HG03469 (cell line): ENCODE measurements around the gene DEXI.
"Not testable (repeated sequence)": the region's sequence is repeated elsewhere in the genome, so short reads cannot be mapped to it uniquely, and the experiment has no call there.

ENCODE experiments used
- ATAC-seq: cut with Tn5 transposase; IDR thresholded peaks from one replicate; pipeline ENCODE4 v1.9.1; 2021; ENCODE audit warnings: mild to moderate bottlenecking, moderate library complexity, moderate number of reproducible peaks; ENCODE audit not compliant: unreplicated experiment

The DEXI gene

DNA sequence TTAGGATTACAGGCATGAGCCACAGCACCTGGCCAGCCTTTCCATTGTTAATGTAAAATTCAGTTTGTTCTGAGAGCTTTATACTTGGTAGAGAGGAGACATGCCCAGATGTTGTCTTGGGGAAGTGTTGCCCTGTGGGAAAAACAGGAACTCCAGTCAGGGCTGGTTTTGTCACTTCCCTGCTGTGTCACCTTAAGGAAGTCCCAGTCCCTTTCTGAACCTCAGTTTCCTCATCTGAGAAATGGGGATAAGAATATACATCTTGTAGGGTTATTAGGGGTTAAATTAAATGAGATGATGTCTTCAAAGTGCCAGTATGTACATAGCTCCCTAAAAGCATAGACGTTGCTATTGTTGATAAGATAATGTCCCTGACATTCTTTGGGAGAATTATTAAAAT is 27.3 kb upstream of the DEXI start:
- no peak for ATAC-seq

DNA sequence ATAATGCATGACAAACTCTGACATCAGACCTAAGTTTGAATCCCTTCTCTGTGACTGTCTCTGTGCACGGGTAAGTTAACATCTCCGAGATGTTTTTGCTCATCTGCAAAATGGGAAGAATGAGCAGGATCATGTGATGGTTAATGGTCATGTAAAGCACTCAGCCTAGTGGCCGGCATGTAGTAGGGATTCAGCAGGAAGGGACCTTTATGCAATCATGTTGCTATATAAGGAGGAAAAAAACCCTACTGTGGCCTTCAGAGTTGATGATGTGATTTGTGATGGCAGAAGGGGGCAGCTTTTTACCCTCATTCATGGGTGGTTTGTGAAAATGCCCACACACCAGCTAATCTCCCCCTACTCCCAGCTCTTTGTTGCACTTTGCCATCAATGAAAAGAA is 26.2 kb upstream of the DEXI start:
- ATAC-seq, result no peak

DNA sequence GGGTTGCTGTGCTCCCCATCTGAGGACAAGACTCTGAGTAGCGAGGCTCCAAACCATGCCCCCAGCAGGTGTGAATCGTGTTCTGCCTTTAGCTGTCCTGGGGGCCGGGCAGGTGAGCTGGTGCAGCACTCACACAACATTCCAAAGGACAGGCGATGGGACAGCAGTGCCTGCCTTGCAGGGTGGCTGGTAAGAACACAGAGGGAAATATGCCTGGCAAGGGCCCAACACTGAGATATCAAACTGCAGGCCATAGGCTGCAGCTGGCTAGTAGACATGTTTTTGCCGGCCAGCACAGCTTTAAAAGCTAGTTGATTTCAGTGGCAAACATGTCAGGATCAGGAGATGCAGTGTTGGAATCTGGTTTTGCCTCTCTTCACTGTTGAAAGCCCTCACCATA is 25.7 kb upstream of the DEXI start:
- no peak for ATAC-seq

DNA sequence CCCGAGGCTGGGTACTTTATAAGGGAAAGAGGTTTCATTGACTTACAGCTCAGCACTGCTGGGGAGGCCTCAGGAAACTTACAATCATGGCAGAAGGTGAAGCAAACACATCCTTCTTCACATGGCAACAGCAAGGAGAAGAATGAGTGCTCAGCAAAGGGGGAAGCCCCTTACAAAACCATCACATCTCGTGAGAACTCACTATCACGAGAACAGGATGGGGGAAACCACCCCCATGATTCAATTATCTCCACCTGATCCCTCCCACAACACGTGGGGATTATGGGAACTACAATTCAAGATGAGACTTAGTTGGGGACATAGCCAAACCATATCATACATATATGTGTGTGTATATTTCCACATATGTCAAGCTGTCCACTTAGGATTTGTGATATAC is 24.3 kb upstream of the DEXI start:
- ATAC-seq, result not testable (repeated sequence)

DNA sequence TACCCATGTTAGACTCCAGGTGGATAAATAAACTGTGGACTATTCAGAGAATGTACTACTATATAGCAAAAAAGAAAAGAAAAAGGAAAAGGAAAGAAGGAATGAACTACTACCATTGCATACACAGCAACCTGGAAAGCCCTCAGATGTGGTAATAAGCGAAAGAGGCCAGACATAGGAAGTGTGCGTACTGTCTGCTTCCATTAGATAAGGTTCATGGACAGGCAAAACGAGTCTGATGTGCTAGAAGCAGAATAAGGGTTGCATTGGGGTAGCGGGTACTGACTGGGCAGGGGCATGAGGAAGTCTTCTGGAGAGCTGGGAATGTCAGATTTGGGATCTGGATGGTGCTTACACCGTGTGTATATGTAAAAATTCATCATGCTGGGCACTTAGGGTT is 23.9 kb upstream of the DEXI start:
- no peak for ATAC-seq

DNA sequence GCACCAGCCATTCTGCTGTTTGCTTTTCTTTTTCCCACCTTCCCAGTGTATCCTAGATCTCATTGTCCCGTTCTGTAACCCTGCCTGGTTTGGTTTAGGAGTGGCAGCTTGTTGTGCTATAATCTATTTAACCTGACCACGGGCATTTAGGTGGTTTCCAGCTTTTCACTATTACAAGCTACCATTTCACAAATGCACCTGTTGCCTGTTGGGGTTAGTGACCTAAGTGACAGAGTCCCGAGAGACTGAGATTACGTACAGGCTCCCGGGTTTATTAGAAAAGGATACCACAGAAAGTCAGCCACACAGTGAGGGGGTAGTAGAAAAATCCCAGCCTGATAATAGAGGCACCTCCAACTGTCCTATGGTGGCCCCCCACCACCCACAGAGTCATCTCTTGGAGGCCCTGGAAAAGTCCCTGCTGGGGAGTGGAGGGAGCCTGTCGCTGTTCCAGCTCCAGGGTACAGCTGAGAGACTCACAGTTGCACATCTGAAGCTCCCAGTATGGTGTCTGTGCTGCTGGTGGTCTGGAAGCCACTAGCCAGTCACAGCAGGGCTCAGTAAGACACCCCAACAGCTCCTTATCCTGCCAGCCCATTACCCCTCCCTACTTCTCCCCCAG is 23.3 kb upstream of the DEXI start:
- ATAC-seq, result peak; percentile 53

DNA sequence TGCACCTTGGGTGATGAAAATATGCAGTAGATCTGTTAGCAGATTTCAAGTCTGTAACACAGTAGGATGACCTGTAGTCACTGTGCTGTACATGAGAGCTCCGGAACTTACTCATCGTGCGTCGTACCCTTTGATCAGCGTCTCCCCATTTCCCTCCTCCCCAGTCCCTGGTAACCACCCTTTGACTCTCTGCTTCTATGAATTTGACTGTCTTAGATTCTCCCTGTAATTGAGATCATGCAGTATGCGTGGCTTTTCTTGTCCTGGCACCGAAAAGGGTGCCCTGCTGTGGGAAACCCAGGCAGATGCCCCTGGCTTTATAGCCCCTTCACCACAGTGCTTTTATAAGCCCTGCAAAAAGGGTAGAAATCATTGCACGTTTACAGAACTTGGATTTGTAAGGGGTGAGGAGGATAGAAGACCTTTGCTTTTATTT is 22.6 kb upstream of the DEXI start:
- no peak for ATAC-seq

DNA sequence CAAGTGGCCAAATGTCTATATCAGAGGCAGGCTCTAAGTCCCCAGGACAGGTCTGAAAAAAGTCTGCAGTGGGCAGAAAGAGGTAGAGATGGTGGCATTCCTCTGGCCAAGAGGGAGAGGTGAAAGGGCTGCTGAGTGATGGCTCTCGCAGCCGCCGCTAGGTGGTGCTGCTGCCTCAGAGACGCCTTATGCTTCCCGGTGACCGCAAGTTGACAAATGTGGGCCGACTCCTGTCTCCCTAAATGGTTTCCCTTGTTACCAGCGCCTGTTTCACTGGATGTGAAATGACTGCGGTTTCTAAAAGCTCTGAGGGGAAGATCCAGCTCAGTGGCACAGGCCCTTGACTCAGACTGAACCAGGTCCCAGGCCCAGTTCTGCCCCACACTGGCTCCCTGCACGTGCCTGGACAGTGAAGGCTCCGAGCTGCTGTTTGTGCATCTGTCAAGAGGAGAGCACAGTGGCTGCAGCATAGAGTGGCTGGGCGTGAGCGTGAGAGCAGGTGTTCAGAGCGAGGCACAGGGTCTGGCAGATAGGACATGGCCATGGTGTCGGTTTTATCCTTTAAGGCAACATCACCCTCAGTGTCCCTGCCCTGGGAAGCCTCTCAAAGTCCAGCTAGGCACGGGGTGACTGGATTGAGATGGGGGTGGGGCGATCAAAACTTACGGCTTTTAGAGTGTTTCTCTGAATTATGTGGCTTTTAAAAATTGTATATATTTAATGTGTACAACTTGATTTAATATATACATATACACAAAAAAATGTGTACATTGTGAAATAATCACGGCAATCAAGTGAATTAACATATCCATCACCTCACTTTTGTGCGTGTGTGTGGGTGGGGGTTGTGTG is 22.0 kb upstream of the DEXI start:
- no peak for ATAC-seq

DNA sequence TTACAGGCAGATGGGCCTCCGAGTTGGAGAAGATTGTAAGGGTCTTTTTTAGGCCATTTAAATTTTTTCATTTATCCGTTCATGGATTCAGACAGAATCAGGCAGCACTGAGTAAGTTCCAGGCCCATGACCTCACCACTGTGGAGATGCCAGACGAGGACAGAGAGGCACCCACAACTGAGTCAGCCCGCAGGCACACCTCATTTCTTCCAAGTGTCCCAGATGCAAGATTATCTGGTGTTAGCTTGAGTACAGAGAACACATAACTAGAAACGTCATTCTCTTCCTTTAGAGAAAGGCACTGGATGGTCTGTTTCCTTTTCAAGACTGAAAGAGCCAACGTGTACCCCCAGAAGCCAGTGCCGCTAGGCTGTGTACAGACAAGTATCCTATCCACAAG is 19.0 kb upstream of the DEXI start:
- ATAC-seq, result no peak

DNA sequence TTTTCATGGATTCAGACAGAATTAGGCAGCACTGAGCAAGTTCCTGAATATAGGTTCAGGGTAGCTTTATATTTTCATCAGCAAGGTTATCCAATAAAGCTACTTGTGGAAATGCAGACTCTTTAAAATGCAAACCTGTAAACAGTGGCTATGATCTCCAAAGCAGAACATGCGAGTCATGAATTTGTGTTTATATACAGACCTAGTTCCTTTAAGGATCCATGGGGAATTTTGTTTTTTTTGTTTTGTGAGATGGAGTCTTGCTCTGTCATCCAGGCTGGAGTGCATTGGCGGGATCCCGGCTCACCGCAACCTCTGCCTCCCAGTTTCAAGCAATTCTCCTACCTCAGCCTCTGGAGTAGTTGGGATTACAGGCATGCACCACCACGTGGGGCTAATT is 16.9 kb upstream of the DEXI start:
- ATAC-seq, result no peak

DNA sequence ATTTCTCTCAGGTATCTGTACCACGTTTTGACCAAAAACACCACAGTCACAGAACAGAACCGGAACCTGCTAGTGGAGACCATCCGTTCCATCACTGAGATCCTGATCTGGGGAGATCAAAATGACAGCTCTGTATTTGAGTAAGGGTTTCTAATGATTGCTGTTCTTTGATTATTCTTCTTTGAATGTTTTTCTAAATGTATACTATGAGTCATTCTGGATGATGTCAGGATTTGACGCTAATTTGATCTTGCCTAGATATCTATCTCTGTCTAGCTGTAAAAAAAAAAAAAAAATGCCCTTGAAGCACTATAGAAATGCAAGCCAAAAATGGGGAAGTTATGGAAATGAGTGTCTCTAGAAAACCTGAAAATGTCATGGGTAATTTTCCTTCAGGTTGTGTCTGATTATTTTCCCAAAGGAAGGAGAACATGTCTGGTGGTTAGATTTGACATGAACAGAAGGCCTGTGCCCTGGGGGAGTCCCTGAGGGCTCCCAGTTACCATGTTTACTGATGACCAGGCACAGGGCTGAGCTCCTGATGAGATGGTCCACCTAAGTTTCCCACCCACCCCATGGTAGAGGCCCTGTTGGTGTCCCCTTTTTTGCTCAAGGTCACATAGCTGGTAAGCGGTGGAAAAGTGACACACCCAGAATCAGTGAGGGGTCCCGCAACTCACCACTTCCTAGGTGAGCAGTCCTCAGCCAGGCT is 15.7 kb upstream of the DEXI start:
- no peak for ATAC-seq

DNA sequence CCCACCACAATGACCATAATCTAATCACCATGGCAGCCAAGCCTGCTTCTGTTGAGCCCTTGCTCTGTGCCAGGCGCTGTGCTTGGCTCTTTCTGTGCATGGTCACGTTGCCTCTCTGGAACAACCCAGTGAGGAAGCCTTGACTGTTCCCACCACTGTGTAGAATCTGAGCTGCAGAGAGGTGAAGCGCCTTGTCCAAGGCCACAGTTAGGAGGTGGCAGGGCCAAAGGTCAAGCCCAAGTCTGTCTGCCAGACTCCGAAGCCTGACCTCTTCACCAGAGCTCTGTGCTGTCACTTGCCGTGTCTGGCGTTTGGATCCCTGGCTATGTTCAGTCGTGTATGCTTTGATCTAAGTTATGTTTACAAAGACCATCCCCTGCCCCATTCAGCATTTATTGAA is 12.6 kb upstream of the DEXI start:
- no peak for ATAC-seq

DNA sequence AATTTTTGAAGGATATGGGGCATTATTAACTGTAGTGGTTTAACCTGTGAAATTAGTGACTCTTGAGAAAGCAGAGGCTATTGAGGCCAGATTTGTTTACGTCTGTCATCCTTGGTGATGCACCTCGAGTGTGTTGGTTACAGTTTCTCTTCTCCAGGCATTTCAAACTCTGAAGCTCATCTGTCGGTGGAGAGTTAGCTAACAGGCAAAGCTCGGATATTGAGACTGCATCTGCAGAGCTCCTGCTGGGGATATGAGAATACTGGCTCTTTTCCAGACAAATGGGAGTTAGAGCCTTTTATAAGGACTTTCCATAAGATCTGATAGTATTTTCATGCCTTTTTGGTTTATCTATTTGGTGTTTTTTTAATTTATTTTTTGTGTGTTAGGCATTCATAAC is 8.8 kb upstream of the DEXI start:
- no peak for ATAC-seq

DNA sequence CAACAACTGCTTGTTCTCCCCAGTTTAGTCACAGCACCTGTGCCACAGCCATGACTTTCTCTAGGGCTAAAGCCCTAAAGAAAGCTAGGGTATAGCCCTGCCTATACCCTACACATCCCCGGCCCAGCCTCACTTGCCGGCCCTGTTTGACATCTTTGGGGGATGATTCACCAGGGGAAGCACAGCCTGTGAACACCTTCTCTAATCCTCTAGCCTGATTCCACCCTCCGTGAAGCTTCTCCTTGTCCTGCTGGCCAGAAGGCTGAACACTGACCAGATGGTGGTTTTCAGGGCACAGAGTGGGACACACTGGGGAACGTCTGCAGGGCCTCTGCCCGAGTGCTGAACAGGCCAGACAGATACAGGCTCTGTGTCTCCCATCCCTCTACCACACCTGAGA is 8.1 kb upstream of the DEXI start:
- no peak for ATAC-seq

DNA sequence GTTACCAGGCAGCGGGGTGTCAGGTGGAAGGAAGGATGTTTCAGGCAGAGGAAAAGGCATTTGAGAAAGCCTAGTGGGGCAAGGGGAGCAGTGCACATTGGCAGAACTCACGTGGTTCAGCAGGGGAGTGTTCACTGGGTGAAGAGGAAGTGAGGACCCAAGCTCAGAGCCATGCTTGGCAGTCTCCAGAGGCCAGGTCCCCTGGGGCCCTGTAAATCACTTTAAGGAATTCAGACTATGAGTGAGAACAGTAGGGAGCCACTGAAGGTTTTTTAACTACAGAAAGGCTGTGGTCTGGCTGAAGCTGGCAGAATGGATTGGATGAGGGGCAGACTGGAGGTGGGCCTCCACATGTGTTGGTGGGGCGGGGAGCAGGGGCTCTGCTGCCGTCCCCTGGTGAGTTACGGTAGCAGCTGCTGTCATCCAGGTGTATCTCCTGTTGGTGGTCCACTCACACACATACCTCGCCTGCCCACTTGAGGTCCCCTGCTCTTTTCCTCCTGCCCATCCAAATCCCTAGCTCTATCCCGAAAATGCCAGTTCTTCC is 7.2 kb upstream of the DEXI start:
- peak; percentile 64 for ATAC-seq

DNA sequence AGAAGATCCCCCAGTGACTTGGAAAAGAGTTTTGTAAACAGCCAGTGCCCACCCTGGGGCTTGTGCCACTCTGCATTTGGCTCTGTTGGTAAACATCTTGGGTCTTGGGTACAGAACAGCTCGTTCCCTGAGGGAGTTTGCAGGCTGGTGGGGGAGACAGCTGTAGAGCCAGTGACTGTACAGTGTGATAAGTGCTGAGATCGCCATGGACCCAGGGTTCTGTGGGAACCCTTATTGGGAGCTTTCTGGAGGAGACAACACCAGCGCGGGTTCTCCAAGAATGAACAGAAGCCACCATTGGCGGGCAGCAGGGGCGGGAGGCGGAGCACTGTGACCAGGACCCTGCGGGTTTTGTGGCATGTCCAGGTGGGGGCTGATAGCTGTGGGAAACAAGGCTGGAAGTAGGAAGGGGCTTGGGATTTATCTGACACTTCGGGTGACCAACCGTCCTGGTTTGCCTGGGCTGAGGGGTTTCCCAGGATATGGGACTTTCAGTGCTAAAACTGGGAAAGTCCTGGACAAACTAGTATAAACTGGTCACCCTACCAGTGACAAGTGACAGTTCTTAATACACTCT is 5.0 kb upstream of the DEXI start:
- ATAC-seq, result no peak

DNA sequence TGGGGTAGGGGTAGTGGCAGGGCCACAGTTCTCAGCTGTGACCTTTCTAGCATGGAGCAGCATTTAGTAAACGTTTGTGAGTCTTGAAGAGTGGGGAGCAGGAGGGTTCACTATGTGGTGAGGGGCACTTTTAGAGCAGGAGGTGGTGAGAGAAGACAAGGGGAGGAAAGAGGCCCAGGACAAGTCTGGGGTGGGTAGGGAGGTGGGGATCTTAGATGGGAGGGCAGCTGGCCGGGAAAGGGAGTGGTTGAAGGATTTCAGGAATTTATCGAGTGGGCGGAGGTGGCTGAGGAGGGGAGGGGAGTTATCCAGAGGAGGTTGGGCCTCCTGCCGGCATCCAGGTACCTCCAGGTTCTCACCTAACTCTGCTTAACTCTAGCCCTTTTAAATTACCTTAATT is 4.0 kb upstream of the DEXI start:
- no peak for ATAC-seq

DNA sequence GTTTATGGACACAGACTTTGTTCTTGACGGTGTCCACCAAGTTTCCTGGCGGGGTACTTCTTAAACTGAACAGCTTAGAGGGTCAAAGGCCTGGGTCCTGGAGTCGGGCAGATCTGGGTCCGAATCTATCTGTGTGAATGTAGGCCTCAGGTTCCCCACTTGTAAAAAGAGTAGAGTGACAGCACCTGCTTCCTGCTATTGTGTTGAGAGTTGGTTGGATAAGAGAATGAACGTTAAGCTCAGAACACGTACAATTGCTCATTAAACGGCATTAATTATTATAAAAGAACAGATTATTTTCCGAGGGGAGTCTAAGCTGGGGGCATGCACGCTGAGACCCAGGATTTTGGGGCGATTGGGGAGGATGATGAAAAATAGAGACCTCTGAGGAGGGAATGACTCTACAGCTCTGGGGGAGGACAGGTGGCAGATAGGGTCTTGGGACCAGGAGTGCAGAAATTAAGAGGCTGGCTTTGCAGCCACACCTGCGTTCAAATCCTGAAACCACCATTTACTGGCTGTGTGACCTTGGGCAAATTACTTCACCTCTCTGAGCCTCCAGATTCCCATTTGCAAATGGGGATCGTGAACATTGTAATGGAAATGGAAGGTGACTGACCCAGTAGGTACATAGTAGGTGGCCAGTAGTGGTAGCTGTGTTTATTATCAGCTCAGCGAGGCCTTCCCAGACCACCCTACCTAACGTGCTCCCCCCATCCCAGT is 3.0 kb upstream of the DEXI start:
- no peak for ATAC-seq

DNA sequence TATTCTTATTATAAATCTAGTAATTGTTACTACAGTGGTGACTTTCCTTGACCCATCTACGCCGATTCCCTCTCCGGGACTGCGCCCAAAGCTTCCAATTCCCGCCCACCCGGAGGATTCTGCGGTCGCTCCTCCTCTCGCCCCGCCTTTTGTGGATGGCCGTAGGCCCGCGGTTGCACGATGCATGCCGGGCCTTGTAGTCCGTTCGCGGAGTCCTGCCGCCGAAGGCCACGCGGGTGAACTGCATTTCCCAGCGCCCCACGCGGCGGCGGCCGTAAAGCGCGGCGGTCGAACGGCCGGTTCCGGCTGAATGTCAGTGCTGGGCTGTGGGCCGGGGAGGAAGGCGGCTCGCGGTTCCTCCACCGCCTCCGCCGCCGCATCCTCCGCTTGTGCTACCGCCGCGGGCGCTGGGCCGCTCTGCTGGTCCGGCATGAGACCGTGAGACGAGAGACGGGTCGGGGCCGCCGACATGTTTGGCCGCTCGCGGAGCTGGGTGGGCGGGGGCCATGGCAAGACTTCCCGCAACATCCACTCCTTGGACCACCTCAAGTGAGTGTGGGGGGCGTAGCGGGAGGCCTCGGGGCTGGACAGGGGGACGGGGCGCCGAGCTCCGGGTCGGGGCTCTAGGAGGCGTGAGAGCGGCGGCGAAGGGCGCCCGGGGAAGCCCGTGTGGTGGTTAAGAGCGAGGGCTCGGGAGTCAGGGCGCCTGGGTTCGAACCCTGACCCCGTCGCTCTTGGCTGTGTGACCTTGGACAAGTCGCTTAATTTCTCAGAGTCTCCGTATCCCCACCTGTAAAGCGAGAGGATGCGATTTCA is 2.2 kb upstream of the DEXI start, which contains the start of gene CLEC16A:
TSS of gene CLEC16A (plus strand) at position 316 of the 816 bp plus-strand sequence. CDS start at position 470, 154 bp downstream.
- peak; percentile 58 for ATAC-seq

DNA sequence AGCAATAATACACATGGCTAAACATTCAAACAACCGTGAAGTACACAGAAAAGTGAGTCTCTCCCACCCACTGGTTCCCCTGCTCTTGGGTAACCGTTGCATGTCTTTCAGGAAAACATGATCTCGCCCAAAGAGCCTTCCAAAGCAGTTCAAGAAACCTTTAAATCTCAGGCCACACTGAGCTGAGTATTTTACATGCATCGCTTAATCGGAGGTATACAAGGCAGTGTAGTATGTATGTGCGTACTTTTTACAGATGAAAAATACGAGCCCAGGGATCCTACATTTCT is 741 bp upstream of the DEXI start:
- ATAC-seq, result no peak
